HTERT RPE-1 (cell line): ENCODE data around the gene EFCAB10.
"Not testable (repeated sequence)": the region's sequence is repeated elsewhere in the genome, so short reads cannot be mapped to it uniquely, and the experiment has no call there.

Experiments used
- in situ Hi-C: fragments of 300-500 bp; cut with MboI; formaldehyde crosslinking; loops from 4 replicates; pipeline ENCODE4 v1.14.3; 2020; ENCODE audit warnings: low sequenced_read_pairs

The EFCAB10 gene

DNA sequence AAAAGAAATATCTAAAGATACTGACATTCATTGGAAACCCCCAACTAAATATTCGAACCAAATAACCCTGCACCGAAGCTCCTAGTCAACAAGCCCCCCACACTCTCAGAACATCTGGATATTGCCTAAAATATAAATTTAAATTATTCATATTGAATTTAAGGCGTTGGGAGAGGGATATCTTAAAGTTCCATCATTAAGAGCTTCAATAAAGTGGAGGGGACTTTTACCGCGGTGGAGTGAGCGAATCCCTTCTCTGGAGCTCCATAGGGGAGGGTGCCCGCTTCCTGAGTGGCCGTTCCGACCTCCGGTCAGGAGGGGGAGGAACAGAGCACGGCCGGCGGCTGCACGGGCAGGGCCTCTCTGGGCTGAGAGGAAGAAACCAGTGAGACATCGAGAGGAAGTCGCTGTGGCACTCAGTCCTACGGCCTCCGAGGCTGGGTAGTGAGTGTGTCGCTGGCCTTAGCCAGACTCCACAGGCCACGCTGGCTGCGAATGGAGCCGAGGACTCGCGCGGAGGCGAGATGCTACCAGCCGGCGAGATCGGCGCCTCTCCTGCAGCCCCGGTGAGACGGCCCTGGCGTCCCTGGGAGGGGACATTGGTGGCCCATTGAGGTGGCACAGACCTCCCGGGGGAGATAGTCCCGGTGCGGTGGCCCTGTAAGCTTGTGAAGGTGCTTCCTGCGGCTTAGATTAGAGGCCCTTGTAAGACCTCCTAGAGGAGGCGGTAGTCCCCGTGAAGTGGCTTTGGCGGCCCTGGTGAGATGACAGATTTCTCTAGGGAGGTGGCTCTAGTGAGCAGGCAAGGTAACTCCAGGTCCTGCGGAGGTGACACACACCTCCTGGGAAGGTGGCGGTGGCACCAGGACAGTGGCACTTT is 49.3 kb downstream of the EFCAB10 start, which contains the start of gene RINT1:
RINT1 (plus strand) TSS at position 410 of the 880 bp plus-strand sequence; CDS start at position 525, 115 bp downstream.
- in situ Hi-C loops, result no loop called here

GRCh38 chr7:105530546-105530945 is 50.7 kb downstream of the EFCAB10 start:
- in situ Hi-C loops, result no loop called here

GRCh38 chr7:105530126-105530525 is 51.2 kb downstream of the EFCAB10 start:
- in situ Hi-C loops, result no loop called here

DNA sequence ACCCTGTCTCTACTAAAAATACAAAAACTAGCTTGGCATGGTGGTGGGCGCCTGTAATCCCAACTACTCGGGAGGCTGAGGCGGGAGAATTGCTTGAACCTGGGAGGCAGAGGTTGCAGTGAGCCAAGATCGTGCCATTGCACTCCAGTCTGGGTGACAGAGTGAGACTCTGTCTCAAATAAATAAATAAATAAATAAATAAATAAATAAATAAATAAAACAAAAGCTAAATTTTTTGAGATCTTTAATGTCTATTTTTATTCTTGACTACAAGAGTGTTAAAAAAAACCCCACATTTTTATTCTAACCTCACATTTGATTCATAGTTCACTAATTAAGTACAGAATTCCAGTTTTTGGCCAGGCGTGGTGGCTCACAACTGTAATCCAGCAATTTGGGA is 53.6 kb downstream of the EFCAB10 start:
- in situ Hi-C loops, result not testable (repeated sequence)

DNA sequence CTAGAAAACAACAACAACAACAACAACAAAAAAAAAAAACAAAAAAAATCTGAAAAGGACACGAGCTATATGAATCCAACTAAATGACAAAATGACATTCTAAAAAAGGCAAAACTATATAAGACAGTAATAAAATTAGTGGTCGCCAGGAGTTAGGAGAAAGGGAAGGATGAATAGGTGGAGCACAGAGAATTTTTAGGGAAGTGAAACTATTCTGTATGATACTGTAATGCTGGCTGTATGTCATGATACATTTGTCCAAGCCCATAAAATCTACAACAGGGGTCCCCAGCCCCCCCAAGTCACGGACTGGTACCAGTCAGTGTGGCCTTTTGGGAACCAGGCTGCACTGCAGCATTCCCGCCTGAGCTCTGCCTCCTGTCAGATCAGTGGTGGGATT is 56.5 kb downstream of the EFCAB10 start:
- in situ Hi-C loops, result no loop called here

DNA sequence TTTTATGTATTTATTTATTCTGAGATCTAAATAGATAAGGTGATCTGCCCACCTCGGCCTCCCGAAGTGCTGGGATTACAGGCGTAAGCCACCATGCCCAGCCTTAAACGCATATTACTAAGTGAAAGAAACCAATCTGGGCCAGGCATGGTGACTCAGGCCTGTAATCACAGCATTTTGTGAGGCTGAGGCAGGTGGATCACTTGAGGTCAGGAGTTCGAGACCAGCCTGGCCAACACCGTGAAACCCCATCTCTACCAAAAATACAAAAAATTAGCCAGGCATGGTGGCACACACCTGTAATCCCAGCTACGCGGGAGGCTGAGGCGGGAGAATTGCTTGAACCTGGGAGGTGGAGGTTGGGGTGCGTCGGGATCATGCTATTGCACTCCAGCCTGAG is 56.9 kb downstream of the EFCAB10 start:
- in situ Hi-C loops, result not testable (repeated sequence)

DNA sequence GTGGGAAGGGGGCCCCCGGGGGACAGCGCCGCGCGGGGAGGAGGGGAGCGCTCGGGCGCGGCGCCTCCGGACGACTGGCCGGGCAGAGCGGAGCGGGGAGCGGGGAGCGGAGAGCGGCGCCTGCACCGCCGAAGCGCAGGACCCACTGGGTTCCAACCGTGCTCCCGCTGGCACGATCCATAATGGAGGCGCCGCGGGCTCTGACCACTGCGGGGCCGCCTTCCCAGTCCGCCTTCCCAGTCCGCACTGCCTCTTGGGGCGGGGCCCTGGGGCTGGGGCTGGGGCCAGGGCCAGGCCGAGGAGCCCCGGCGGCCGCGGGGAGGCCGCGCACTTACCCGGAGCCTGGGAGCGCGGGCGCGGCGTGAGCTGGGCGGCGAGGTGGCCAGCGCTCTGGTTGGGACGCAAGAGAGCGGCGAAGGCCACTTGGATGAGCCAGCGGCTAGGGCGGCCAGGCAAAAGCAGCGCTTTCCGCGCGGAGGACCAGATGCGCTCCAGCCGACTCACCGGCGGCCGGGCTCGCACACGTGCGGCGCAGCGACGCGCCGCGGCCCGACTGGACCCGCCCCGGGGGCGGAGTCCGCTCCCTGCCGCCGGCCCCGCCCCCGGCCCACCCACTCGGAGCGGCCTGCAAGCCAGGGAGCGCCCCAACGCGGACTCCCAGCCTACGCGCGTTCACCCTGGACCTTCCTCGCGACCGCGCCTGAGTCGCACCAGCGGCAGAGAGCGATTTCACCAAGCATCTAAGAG is 59.4 kb downstream of the EFCAB10 start, which contains the start of gene PUS7:
PUS7 (minus strand) TSS at position 555 of the 747 bp plus-strand sequence. CDS start 13,759 bp downstream, outside the sequence.
- in situ Hi-C loops, result no loop called here

DNA sequence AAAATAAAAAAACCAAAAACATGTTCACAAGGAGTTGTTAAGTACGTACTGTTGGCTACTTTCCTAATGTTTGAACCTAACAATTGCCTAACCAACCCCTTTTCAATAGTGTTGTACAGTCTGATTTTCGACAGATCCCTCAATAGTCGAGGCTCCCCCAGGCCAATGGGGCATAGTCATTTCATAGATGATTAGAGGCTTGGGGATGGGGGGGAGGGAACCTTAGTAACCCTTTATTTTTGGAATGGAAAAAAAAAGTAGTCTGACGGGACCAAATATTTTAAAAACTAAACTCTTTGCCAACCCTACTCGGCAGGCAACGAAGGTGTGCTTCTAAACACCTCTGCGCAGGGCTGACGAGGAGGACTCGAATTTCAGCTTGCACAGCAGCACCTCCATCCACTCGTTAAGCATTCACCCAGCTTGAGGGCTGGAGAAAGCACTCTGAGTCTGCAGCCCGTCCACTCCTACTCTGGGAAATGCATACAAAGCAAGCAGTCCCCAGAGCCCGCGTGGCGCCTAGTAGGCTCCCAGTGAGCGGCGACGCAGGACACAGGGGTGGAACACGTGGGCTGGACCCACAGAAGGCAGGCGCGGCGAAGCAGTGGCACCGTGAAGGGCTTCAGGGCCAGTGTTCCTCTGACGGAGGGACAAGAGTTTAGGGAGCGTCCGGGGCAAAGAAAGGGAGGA is 60.1 kb downstream of the EFCAB10 start:
- in situ Hi-C loops, result no loop called here

DNA sequence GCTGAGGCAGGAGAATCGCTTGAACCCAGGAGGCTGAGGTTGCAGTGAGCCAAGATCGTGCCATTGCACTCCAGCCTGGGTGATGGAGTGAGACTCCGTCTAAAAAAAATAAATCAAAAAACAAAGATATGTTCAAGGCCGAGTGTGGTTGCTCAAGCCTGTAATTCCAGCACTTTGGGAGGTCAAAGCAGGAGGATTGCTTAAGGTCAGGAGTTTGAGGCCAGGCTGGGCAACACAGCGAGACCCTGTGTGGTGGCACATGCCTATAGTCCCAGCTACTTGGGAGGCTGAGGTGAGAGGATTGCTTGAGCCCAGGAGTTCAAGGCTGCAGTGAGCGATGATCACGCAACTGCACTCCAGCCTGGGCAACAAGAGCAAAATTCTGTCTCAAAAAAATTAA is 60.7 kb downstream of the EFCAB10 start:
- in situ Hi-C loops, result not testable (repeated sequence)

- in situ Hi-C loops, result no loop called here
These were observed 61.9 kb downstream of the EFCAB10 start for GRCh38 chr7:105519353-105519752.

DNA sequence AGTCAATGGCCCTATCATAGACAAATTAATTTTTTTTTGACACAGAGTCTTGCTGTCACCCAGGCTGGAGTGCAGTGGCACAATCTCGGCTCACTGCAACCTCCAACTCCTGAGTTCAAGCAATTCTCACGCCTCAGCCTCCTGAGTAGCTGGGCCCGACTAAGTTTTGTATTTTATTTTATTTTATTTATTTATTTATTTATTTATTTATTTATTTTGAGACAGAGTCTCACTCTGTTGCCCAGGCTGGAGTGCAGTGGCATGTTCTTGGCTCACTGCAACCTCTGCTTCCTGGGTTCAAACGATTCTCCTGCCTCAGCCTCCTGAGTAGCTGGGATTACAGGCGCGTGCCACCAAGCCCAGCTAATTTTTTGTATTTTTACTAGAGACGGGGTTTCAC is 65.7 kb downstream of the EFCAB10 start:
- in situ Hi-C loops, result not testable (repeated sequence)
